Measurements from ENCODE around the gene ATPAF2. TPM values are rescaled to one million over a fixed set of nuclear protein-coding genes. Genes with fewer than 3 reads are reported as not detected.

Gene ATPAF2
- total and polyA plus RNA-seq, 10 of the 15 experiments (the other 5 are each of a cell fraction or from before 2014, with no cell fraction given): 6.5 to 33.0 (median 26.5) TPM

DNA sequence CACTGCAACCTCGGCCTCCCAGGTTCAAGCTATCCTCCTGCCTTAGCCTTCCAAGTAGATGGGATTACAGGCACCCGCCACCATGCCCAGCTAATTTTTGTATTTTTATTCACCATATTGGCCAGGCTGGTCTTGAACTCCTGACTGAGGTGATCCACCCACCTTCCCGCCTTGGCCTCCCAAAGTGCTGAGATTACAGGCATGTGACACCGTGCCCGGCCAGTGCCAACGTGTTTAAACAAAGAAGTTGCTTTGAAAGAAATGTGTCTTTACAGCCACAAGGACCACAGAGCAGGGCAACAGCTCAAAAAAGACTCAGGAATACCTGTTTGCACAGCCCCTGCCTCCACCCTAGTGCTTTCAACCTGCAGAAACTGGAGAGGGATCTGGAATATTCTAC lies 25.0 kb downstream of the ATPAF2 start (continued):
- TF ChIP-seq, protein P1, sequence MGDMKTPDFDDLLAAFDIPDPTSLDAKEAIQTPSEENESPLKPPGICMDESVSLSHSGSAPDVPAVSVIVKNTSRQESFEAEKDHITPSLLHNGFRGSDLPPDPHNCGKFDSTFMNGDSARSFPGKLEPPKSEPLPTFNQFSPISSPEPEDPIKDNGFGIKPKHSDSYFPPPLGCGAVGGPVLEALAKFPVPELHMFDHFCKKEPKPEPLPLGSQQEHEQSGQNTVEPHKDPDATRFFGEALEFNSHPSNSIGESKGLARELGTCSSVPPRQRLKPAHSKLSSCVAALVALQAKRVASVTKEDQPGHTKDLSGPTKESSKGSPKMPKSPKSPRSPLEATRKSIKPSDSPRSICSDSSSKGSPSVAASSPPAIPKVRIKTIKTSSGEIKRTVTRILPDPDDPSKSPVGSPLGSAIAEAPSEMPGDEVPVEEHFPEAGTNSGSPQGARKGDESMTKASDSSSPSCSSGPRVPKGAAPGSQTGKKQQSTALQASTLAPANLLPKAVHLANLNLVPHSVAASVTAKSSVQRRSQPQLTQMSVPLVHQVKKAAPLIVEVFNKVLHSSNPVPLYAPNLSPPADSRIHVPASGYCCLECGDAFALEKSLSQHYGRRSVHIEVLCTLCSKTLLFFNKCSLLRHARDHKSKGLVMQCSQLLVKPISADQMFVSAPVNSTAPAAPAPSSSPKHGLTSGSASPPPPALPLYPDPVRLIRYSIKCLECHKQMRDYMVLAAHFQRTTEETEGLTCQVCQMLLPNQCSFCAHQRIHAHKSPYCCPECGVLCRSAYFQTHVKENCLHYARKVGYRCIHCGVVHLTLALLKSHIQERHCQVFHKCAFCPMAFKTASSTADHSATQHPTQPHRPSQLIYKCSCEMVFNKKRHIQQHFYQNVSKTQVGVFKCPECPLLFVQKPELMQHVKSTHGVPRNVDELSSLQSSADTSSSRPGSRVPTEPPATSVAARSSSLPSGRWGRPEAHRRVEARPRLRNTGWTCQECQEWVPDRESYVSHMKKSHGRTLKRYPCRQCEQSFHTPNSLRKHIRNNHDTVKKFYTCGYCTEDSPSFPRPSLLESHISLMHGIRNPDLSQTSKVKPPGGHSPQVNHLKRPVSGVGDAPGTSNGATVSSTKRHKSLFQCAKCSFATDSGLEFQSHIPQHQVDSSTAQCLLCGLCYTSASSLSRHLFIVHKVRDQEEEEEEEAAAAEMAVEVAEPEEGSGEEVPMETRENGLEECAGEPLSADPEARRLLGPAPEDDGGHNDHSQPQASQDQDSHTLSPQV (IDR thresholded peaks at IDR 0.05): no peak
- TF ChIP-seq, protein P2, sequence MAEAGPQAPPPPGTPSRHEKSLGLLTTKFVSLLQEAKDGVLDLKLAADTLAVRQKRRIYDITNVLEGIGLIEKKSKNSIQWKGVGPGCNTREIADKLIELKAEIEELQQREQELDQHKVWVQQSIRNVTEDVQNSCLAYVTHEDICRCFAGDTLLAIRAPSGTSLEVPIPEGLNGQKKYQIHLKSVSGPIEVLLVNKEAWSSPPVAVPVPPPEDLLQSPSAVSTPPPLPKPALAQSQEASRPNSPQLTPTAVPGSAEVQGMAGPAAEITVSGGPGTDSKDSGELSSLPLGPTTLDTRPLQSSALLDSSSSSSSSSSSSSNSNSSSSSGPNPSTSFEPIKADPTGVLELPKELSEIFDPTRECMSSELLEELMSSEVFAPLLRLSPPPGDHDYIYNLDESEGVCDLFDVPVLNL (IDR thresholded peaks at IDR 0.05; ENCODE audit: low read depth, low read length): no peak
- TF ChIP-seq ZNF217 (IDR thresholded peaks at IDR 0.05) (no peak), ZNF274 (IDR thresholded peaks at IDR 0.05; ENCODE audit: insufficient read depth, insufficient read length) (no peak)

DNA sequence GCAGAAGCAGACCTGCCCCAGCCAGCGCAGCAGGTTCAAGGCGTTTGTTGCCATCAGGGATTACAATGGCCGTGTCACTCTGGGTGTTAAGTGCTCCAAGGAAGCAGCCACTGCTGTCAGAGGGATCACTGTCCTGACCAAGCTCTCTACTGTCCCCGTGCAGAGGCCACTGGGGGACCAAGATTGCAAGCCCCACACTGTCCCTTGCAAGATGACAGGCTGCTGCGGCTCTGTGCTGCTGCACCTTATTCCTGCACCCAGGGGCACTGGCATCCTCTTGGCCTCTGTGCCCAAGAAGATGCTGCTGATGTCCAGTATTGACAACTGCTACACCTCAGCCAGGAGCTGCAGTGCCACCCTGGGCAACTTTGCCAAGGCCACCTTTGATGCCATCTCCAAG lies 27.7 kb downstream of the ATPAF2 start:
- Histone ChIP-seq H3K9ac (ENCODE audit: control insufficient read depth, insufficient read depth, low read length) (no peak overlapping the region), H2AFZ (ENCODE audit: control insufficient read depth, low read depth, low read length) (no peak overlapping the region), H3K4me2 (ENCODE audit: control insufficient read depth, insufficient read depth) (no peak overlapping the region), H3K79me2 (ENCODE audit: control insufficient read depth, insufficient read depth, low read length) (no peaks in the 10 kb centered on the region), H4K20me1 (ENCODE audit: control insufficient read depth, insufficient read depth) (no peaks in the 10 kb centered on the region), H3K27ac (ENCODE audit: control insufficient read depth, insufficient read depth) (no peak overlapping the region), H3K4me3 (no peak overlapping the region), H3K27me3 (replicated peaks in 1 of 2; ENCODE audit: control insufficient read depth in 2 of 2, insufficient read depth in 2 of 2, low read length in 1 of 2) (no peaks in the 10 kb centered on the region), H3K36me3 (ENCODE audit: control insufficient read depth in 2 of 2, insufficient read depth in 2 of 2, low read length in 1 of 2) (peaks cover 0 to 7% of the 10 kb centered on the region in 2 experiments; a peak in 2 of 4 replicates), H3K9me3 (replicated peaks; ENCODE audit: control insufficient read depth, insufficient read depth, low read length) (no peaks in the 10 kb centered on the region), H3K4me1 (ENCODE audit: control insufficient read depth, insufficient read depth, low read length) (no peaks in the 10 kb centered on the region)
- 89% methylated on average over 5 of the region's 5 CpGs for WGBS (ENCODE audit: insufficient coverage, insufficient replicate concordance, low lambda C conversion rate, missing lambda C conversion rate)
- BruUV-seq (replicated peaks): no TSS peak
- ATAC-seq (no peak), FAIRE-seq (no peak), DNase-seq (ENCODE audit: low read depth, low spot score) (no peak)
- intact Hi-C loops (cut with micrococcal nuclease; ENCODE audit: unreplicated experiment): no loop called here
- ChIA-PET POLR2A (interaction anchor here (0.7 kb wide), 1 partner anchor 181 kb away, joined by 3 read pairs; no protein-coding TSS in a partner anchor), SMC1A (ENCODE audit: uncharacterized antibody, unreplicated experiment) (no interaction called here), CTCF (no interaction called here), RAD21 (ENCODE audit: unreplicated experiment) (no interaction called here)
- in situ Hi-C loops (cut with MboI): no loop called here
- no peak for TF ChIP-seq RBBP5 (conservative IDR thresholded peaks at IDR 0.05)
